NB4 (cell line): ENCODE results near the gene ZBP1.

Experiments
- CTCF ChIP-seq: IDR thresholded peaks from one replicate; pipeline ENCODE4 v1.5.1; 2012; ENCODE audit warnings: low read depth, low read length
- POLR2A ChIP-seq: IDR thresholded peaks from 2 replicates; pipeline ENCODE4 v1.6.1; 2011; ENCODE audit warnings: mild to moderate bottlenecking; ENCODE audit not compliant: insufficient read length; ENCODE audit errors: extremely low read depth

- TF ChIP-seq CTCF (no peak), POLR2A (no peak)
Measured at GRCh38 chr20:57614490-57615444, 5.5 kb downstream of the ZBP1 start.
